ENCODE measurements around the gene PLEKHB2.
"Not testable (repeated sequence)": the region's sequence is repeated elsewhere in the genome, so short reads cannot be mapped to it uniquely, and the experiment has no call there.

PLEKHB2 gene

GRCh38 chr2:131112529-131112928 lies 7.4 kb downstream of the PLEKHB2 start:
- no peak for TF ChIP-seq POLR2A (IDR thresholded peaks at IDR 0.05; ENCODE audit: low read depth, low read length)
- no peak for FAIRE-seq
- no peak for DNase-seq (ENCODE audit: insufficient read length, low spot score)

DNA sequence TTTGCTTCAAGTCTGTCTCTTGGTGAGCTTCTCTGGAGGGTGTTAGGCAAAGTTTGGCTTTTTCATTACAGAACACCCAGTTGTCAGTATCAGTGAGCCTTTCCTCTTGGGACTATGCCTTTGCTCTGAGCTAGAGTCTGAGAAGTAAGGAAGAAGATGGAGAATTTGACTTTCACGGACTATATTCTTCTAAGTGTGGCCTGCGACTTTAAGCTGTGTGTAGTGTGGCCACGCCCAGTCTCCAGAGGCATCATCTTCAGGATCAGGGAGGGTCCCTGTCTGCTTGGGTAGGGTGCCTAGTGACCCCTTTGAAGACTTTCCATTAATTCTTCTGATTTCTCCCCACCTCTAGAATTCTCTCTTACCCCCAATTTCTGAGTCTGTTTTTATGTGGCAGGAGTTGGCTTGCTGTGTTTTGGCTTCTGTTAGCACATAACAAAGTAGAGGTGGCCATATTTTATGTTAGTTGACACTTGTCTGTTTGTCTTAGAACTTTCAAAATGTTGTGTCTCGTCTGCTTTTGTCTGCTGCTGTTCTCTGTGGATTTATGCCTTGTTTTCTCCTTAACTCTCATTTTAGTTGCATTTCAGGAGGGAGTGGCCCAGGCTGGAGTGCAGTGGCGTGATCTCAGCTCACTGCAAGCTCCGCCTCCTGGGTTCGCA lies 8.6 kb downstream of the PLEKHB2 start:
- TF ChIP-seq POLR2A (IDR thresholded peaks at IDR 0.05; ENCODE audit: low read depth, low read length): no peak
- FAIRE-seq: no peak
- DNase-seq (ENCODE audit: insufficient read length, low spot score): no peak

GRCh38 chr2:131114950-131115349 lies 9.8 kb downstream of the PLEKHB2 start:
- not testable (repeated sequence) for FAIRE-seq; DNase-seq (ENCODE audit: insufficient read length, low spot score)

DNA sequence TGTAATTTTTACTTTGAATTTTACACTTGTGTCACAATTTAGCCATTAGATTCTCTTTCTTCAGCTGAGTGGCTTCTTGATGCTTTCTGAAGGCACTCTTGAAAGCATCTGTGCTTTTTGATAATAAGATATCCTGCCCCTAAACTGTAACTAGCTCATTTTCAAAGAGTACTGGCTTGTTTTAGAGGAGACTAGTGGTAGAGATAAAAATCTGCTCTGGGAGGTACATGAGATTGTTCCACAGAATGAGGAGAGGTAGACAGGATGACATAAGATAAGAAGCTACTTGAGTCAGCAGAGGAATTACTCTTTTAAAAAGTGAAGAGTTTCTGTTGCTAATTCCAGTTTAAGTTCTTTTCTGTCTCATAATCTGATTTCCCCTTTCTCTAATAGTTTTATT lies 10.6 kb downstream of the PLEKHB2 start:
- no peak for DNase-seq (ENCODE audit: insufficient read length, low spot score)
- no peak for FAIRE-seq
- TF ChIP-seq POLR2A (IDR thresholded peaks at IDR 0.05; ENCODE audit: low read depth, low read length): no peak

GRCh38 chr2:131120815-131121317 lies 15.7 kb downstream of the PLEKHB2 start:
- no peak for TF ChIP-seq POLR2A (IDR thresholded peaks at IDR 0.05; ENCODE audit: low read depth, low read length)
- no peak for FAIRE-seq
- no peak for DNase-seq (ENCODE audit: insufficient read length, low spot score)

DNA sequence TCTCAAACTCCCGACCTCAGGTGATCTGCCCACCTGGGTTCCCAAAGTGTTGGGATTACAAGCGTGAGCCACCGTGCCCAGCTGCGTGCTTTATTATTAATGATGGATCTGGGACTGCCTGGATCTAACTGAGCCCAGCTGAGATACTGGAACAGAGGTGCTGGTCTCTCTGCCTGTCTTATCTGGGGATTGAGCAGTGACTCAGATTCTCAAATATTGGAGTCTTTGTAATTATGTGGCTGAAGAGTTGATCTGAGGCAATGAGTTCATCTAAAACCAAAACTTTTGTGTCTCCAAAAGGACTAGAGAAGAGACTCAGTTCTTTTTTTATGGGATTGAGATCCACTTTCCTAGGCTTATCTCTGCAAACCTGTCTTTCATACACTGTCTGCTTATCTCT lies 16.3 kb downstream of the PLEKHB2 start:
- no peak for FAIRE-seq
- TF ChIP-seq POLR2A (IDR thresholded peaks at IDR 0.05; ENCODE audit: low read depth, low read length): no peak

GRCh38 chr2:131122496-131122895 lies 17.4 kb downstream of the PLEKHB2 start:
- FAIRE-seq: no peak
- DNase-seq (ENCODE audit: insufficient read length, low spot score): no peak
- no peak for TF ChIP-seq POLR2A (IDR thresholded peaks at IDR 0.05; ENCODE audit: low read depth, low read length)

More for the DNA sequence above, 16.3 kb downstream of the PLEKHB2 start:
- no peak for DNase-seq (ENCODE audit: insufficient read length, low spot score)

DNA sequence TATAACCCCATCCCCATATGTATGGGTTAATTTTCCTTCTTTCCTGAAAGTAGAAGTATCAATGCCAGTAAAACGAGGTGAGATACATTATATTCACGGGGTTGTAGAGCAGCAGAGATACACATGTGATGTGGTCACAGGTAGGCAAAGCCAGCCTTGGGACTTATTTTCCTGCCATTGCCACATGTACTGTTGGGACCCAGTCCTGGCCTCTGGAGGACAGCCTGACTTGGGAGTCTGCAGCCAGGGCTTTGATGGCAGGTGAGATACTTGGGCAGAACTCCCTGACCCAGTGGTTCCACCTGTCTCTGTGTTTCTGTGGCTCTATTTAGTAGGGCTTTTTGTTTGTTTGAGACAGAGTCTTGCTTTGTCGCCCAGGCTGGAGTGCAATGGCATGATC lies 18.1 kb downstream of the PLEKHB2 start:
- no peak for DNase-seq (ENCODE audit: insufficient read length, low spot score)
- FAIRE-seq: no peak
- no peak for TF ChIP-seq POLR2A (IDR thresholded peaks at IDR 0.05; ENCODE audit: low read depth, low read length)

GRCh38 chr2:131125195-131125757 lies 20.1 kb downstream of the PLEKHB2 start:
- no peak for TF ChIP-seq POLR2A (IDR thresholded peaks at IDR 0.05; ENCODE audit: low read depth, low read length)
- FAIRE-seq: no peak
- DNase-seq (ENCODE audit: insufficient read length, low spot score): no peak

- TF ChIP-seq POLR2A (IDR thresholded peaks at IDR 0.05; ENCODE audit: low read depth, low read length): no peak
- no peak for FAIRE-seq
- DNase-seq (ENCODE audit: insufficient read length, low spot score): no peak
Observed at GRCh38 chr2:131126436-131126835, 21.3 kb downstream of the PLEKHB2 start.

GRCh38 chr2:131127076-131127475 lies 21.9 kb downstream of the PLEKHB2 start:
- DNase-seq (ENCODE audit: insufficient read length, low spot score) (no peak), FAIRE-seq (no peak)
- TF ChIP-seq POLR2A (IDR thresholded peaks at IDR 0.05; ENCODE audit: low read depth, low read length): no peak

- no peak for TF ChIP-seq POLR2A (IDR thresholded peaks at IDR 0.05; ENCODE audit: low read depth, low read length)
- FAIRE-seq: no peak
- no peak for DNase-seq (ENCODE audit: insufficient read length, low spot score)
Observed at GRCh38 chr2:131127981-131128380, 22.8 kb downstream of the PLEKHB2 start.

DNA sequence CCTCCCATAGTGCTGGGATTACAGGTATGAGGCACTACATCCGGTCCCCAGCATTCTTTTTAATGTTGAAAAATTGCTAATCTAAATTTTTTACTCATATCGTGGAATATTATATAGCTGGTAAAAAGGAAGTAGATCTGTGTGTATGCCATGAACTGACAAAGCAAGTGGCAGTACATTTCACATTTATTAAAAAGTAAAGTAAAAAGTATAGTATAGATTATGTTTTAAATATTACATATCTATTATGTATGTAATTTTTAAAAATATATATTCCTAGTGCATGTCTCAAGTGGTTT lies 25.1 kb downstream of the PLEKHB2 start:
- DNase-seq (ENCODE audit: insufficient read length, low spot score): no peak
- no peak for FAIRE-seq

GRCh38 chr2:131132729-131133128 lies 27.6 kb downstream of the PLEKHB2 start:
- TF ChIP-seq POLR2A (IDR thresholded peaks at IDR 0.05; ENCODE audit: low read depth, low read length): no peak
- DNase-seq (ENCODE audit: insufficient read length, low spot score) (no peak), FAIRE-seq (no peak)

More for the DNA sequence above, 25.1 kb downstream of the PLEKHB2 start:
- no peak for TF ChIP-seq POLR2A (IDR thresholded peaks at IDR 0.05; ENCODE audit: low read depth, low read length)

DNA sequence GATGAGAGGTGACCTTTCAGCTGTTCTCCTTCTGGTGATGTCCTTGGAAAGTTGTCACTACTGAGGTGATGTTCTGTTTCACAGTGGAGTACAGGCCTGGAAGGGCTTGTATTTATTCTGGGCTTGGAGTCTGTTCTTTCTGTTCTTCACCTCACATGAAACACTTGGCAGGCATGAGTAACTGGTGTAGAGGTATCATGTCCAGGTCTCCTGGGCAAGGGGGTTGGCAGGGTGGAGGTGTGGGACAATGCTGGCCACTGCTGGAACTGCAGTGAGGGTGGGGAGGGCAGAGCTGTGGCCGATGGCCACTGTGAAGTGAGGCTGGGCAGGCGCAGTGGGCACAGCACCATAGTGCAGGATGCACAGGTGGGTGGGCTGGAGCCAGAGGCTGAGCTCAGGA lies 35.4 kb downstream of the PLEKHB2 start:
- DNase-seq (ENCODE audit: insufficient read length, low spot score): no peak
- no peak for FAIRE-seq
- no peak for TF ChIP-seq POLR2A (IDR thresholded peaks at IDR 0.05; ENCODE audit: low read depth, low read length)
